D721Med (cell line): ENCODE results near the gene PAFAH1B1.

Experiments
- DNase-seq: peaks from one replicate; pipeline ENCODE4 v3.0.0; 2011; ENCODE audit warnings: low spot score; ENCODE audit not compliant: insufficient read length
- FAIRE-seq: peaks from 2 replicates; lab custom pipeline; 2011; peaks lifted over from hg19 to GRCh38; lab: Jason Lieb, UNC
- TF ChIP-seq, protein P1 (sequence below): IDR thresholded peaks from 2 replicates; pipeline ENCODE4 v1.5.1; 2012; ENCODE audit warnings: mild to moderate bottlenecking, control low read depth; ENCODE audit not compliant: insufficient read depth; ENCODE audit errors: missing control alignments

PAFAH1B1 gene

DNA sequence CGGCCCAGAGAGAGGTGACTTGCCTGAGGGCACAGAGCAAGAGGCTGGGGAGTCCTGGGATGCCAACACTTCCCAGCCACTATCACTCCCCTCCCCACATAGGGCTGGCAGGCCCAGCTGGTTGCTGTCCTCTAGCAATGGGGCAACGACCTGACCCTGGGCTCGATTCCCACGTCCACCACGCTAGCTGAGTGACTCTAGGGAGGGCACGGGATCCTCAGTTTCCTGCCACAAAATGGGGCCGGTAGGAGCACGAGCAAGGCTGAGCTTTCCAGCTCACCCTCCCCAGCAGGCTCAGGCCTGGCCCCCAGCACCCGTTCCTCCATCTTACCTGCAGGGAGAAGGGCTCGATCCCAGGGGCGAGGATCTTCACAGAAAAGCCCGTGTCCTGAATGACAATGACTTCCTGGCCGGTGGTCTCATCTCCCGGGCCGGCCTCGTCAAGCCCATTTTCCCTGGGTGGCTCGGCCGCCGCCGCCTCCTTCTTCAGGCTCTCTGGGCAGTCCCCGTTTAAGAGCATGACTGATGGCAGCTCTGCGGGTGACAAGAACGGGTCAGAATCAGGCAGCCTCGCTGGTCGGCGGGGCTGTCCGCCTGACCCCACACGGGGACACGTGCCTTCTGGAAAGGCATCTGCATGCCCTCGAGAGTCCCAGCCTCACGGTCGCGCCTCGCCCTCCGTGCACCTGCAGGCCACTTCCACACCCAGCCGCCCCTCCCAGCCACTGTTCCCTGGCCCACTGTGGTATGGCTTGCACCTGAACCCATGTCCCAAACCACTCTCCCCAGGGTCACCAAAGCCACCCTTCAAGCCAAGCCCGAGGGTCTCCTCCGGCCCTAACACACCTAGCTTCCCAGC lies 110.8 kb downstream of the PAFAH1B1 start:
- TF ChIP-seq, protein P1, sequence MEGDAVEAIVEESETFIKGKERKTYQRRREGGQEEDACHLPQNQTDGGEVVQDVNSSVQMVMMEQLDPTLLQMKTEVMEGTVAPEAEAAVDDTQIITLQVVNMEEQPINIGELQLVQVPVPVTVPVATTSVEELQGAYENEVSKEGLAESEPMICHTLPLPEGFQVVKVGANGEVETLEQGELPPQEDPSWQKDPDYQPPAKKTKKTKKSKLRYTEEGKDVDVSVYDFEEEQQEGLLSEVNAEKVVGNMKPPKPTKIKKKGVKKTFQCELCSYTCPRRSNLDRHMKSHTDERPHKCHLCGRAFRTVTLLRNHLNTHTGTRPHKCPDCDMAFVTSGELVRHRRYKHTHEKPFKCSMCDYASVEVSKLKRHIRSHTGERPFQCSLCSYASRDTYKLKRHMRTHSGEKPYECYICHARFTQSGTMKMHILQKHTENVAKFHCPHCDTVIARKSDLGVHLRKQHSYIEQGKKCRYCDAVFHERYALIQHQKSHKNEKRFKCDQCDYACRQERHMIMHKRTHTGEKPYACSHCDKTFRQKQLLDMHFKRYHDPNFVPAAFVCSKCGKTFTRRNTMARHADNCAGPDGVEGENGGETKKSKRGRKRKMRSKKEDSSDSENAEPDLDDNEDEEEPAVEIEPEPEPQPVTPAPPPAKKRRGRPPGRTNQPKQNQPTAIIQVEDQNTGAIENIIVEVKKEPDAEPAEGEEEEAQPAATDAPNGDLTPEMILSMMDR, result no peak
- FAIRE-seq (no peak), DNase-seq (no peak)

DNA sequence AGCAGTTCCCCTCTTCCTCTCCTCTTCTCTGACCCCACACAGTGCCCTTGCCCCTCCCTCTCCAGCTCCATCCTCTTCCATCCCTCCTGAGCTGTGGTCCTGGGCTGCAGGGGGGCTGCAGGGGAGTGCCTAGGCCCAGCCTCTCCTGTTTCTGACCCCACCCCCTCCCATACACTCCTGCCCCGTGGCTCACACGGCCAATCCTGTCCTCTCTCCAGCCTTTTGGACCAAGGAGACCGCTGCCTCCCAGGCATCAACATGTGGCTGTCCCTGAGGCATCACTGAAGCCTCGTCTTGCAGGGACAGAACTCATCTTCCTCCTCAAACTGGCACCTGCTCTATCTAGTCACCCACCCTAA lies 111.4 kb downstream of the PAFAH1B1 start:
- FAIRE-seq (no peak), DNase-seq (no peak)
- TF ChIP-seq, protein P1, result no peak

DNA sequence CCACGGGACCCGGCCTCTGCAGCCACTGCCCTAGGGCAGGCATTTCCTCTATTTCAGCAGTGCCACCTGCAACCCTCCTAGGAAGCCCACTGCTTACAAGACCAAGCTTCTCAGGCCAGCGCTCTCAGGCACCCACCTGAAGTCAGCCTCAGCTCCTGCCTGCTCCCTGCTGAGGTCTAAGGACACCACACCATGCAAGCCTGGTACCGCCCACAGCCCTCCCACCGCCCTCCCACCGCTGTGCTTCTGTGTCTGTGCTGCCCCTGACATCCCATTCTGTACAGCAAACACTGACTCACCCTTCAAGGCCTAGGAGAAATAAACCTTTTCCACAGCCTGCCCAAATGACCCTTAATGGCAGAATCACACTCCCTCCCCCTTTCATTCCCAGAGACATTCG lies 111.8 kb downstream of the PAFAH1B1 start:
- DNase-seq (no peak), FAIRE-seq (no peak)
- TF ChIP-seq, protein P1, result no peak

DNA sequence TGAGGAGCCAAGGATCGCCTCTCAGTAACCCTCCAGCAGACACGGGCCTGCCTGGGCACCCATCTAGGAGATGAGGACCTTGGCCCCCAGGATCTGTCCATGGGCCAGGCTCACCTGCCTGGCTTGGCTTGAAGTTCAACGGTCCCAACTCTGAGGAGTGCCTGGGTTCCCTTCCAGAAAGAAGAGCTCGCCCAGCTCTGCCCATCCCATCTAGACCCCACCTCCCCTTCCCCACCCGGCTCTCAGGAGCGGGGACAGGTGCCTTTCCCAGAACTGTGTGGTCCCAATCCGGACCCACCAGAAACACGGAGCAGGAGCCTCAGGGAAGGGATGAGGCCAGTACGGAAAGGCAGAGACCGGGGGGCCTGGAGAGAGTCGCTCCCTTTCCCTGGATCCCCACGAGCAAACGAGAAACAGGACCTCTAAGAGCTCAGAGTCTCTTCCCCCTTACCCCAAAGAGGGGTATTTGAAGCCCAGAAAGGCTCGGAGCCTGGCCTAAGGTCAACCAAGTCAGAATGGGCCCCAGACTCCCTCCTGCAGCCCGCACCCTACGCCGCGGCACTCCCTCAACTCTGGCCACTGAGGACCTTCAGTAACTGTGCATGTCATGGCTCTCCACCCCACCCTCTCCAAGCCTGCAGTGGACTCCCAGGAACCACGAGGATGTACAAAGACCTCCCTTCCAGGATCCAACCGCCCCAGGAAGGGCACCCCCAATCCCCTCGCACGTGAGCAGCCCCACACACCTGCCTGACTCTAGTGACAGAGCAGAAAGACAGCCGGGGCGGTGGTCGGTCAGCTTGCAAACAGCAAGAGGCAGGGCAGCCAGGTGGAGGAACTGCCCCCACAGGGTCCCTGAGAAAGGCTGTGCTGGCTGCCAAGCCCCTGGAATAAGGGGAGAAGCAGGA lies 112.7 kb downstream of the PAFAH1B1 start:
- TF ChIP-seq, protein P1, result no peak
- FAIRE-seq, result no peak

DNA sequence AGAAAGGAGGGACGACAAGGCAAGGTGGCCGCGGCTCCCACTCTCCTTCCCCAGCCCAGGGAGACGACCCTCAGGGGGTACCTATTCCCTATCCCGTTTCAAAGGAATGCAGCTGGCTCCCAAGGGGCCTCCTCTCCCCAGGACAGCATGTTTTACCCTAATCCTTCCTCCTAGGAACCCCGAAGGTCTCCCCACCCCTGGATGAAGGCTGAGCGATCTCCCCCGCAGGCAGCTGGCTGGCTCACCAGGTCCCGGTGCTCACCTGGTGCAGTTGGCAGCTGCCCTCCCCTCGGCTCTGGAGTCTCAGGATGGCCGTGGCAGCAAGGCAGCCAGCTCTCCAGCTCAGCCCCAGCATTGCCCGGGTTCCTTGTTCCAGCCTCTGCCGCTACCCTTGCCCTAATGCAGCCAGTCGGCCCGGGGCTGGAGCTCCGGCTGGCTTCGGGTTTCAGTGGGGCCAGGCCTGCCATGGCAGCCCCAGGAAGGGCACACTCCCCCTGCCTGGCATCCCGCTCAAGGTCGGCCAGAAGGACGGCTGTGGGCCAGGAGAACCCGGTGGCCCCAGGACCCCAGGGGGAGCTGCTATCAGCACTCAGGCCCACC lies 113.6 kb downstream of the PAFAH1B1 start:
- DNase-seq (no peak), FAIRE-seq (no peak)
- TF ChIP-seq, protein P1, result no peak

More for the DNA sequence above, 112.7 kb downstream of the PAFAH1B1 start:
- DNase-seq, result no peak

DNA sequence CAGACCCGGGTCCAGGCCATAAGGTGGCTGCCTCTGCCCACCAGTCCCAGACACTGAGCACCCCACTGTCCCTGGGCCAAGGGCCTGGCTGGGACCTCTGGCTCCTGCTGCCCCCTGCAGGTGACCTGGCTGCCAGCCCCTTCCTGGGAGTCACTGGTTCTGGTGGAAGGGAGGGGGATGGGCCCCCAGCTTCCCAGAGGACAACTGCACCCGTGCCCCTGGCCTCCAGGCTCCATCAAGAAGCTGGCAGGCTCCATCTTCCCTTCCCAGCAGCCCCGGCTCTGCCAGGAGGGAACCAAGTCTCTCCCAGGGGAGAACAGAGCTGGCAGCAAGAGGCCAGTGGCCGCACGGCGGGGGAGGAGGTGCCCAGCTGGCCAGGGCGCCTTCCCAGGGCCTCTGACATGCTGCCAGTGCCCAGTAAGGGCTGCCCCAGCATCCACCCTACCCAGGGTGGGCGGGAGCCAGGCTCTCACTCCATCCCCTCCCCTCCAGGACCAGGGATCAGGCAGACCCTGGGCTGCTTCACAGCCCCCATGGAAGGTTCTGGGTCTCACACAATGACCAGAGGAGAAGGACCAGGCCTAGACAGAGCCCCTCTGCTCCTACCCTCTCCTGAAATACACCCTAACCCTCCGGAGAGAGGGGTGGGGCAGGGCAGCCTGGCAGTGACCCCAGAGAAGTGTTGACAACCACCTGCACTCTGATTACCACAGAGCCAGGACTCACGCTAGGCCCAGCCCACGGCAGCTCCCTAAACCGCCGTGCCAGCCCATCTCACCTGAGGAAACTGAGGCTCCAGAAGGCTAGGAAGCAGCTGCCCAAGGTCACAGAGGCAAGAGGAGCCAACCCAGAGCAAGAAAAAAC lies 114.5 kb downstream of the PAFAH1B1 start:
- DNase-seq (peak; percentile 72), FAIRE-seq (no peak)
- TF ChIP-seq, protein P1, result peak; percentile 25
